ENCODE data around the gene LTBP2.

Gene LTBP2

GRCh38 chr14:74645756-74646470, 33.9 kb upstream of the LTBP2 start:
- Histone ChIP-seq H3K4me3 (ENCODE audit: low read length) (no peak overlapping the region), H4K20me1 (ENCODE audit: control insufficient read depth, insufficient read depth, low read depth, low read length) (no peaks in the 10 kb centered on the region)

GRCh38 chr14:74645244-74645643, 33.2 kb upstream of the LTBP2 start:
- Histone ChIP-seq H3K27me3 (ENCODE audit: control insufficient read depth, low read length) (peaks cover 6% of the 10 kb centered on the region), H3K9me2 (replicated peaks; ENCODE audit: control insufficient read depth, low read length) (no peaks in the 10 kb centered on the region), H3K4me3 (ENCODE audit: low read length) (no peak overlapping the region), H3F3A (ENCODE audit: control insufficient read depth, insufficient read depth) (no peaks in the 10 kb centered on the region), H3K9me3 (ENCODE audit: control insufficient read depth, insufficient read depth, low read length) (no peaks in the 10 kb centered on the region), H3K36me3 (ENCODE audit: control insufficient read depth, low read length) (no peaks in the 10 kb centered on the region), H3K27ac (ENCODE audit: low read depth, low read length) (no peak overlapping the region), H3K79me2 (ENCODE audit: control insufficient read depth, low read length) (no peaks in the 10 kb centered on the region), H4K20me1 (ENCODE audit: control insufficient read depth, insufficient read depth, low read depth, low read length) (no peaks in the 10 kb centered on the region), H3K4me2 (ENCODE audit: low read length) (no peak overlapping the region), H3K4me1 (ENCODE audit: control insufficient read depth, low read length) (peaks cover 9% of the 10 kb centered on the region)
- no peak for TF ChIP-seq EZH2phosphoT487 (IDR thresholded peaks at IDR 0.05; ENCODE audit: borderline replicate concordance, low read length)
- no peak for TF ChIP-seq CTCF (IDR thresholded peaks at IDR 0.05; ENCODE audit: low read depth, low read length, poor library complexity, severe bottlenecking)

More at GRCh38 chr14:74645756-74646470, 33.9 kb upstream of the LTBP2 start:
- no peaks in the 10 kb centered on the region for H3F3A ChIP-seq (ENCODE audit: control insufficient read depth, insufficient read depth)
- H3K4me2 ChIP-seq (ENCODE audit: low read length): no peak overlapping the region
- no peaks in the 10 kb centered on the region; the same call in 1 of the 2 replicates for H3K27me3 ChIP-seq (ENCODE audit: control insufficient read depth, low read length)
- H3K9me3 ChIP-seq (ENCODE audit: control insufficient read depth, insufficient read depth, low read length): no peaks in the 10 kb centered on the region
- no peaks in the 10 kb centered on the region for H3K36me3 ChIP-seq (ENCODE audit: control insufficient read depth, low read length)
- no peak overlapping the region for H3K27ac ChIP-seq (ENCODE audit: low read depth, low read length)
- H3K9me2 ChIP-seq (replicated peaks; ENCODE audit: control insufficient read depth, low read length): no peaks in the 10 kb centered on the region
- no peak for TF ChIP-seq EZH2phosphoT487 (IDR thresholded peaks at IDR 0.05; ENCODE audit: borderline replicate concordance, low read length)
- H3K79me2 ChIP-seq (ENCODE audit: control insufficient read depth, low read length): no peaks in the 10 kb centered on the region
- H3K4me1 ChIP-seq (ENCODE audit: control insufficient read depth, low read length): peaks cover 9% of the 10 kb centered on the region

- Histone ChIP-seq H3K9me2 (replicated peaks; ENCODE audit: control insufficient read depth, low read length) (no peaks in the 10 kb centered on the region), H3K4me3 (ENCODE audit: low read length) (no peak overlapping the region), H3K4me2 (ENCODE audit: low read length) (no peak overlapping the region), H3K36me3 (ENCODE audit: control insufficient read depth, low read length) (no peaks in the 10 kb centered on the region), H4K20me1 (ENCODE audit: control insufficient read depth, insufficient read depth, low read depth, low read length) (no peaks in the 10 kb centered on the region), H3K9me3 (ENCODE audit: control insufficient read depth, insufficient read depth, low read length) (no peaks in the 10 kb centered on the region), H3K27me3 (ENCODE audit: control insufficient read depth, low read length) (peaks cover 13% of the 10 kb centered on the region), H3F3A (ENCODE audit: control insufficient read depth, insufficient read depth) (no peaks in the 10 kb centered on the region), H3K4me1 (ENCODE audit: control insufficient read depth, low read length) (no peaks in the 10 kb centered on the region), H3K27ac (ENCODE audit: low read depth, low read length) (no peak overlapping the region), H3K79me2 (ENCODE audit: control insufficient read depth, low read length) (no peaks in the 10 kb centered on the region)
- TF ChIP-seq CTCF (IDR thresholded peaks at IDR 0.05; ENCODE audit: low read depth, low read length, poor library complexity, severe bottlenecking) (no peak), EZH2phosphoT487 (IDR thresholded peaks at IDR 0.05; ENCODE audit: borderline replicate concordance, low read length) (no peak)
Observed at GRCh38 chr14:74641601-74642391, 29.8 kb upstream of the LTBP2 start.

GRCh38 chr14:74638966-74639365, 26.9 kb upstream of the LTBP2 start:
- H3K27me3 ChIP-seq (ENCODE audit: control insufficient read depth, low read length): peaks cover 16% of the 10 kb centered on the region
- H3K27ac ChIP-seq (ENCODE audit: low read depth, low read length): no peak overlapping the region
- no peaks in the 10 kb centered on the region for H3K36me3 ChIP-seq (ENCODE audit: control insufficient read depth, low read length)
- H3K4me1 ChIP-seq (ENCODE audit: control insufficient read depth, low read length): no peaks in the 10 kb centered on the region
- no peaks in the 10 kb centered on the region for H4K20me1 ChIP-seq (ENCODE audit: control insufficient read depth, insufficient read depth, low read depth, low read length)
- H3K4me3 ChIP-seq (ENCODE audit: low read length): no peak overlapping the region
- no peak for TF ChIP-seq EZH2phosphoT487 (IDR thresholded peaks at IDR 0.05; ENCODE audit: borderline replicate concordance, low read length)
- no peak for TF ChIP-seq CTCF (IDR thresholded peaks at IDR 0.05; ENCODE audit: low read depth, low read length, poor library complexity, severe bottlenecking)
- H3F3A ChIP-seq (ENCODE audit: control insufficient read depth, insufficient read depth): no peaks in the 10 kb centered on the region
- H3K79me2 ChIP-seq (ENCODE audit: control insufficient read depth, low read length): no peaks in the 10 kb centered on the region
- no peaks in the 10 kb centered on the region for H3K9me2 ChIP-seq (replicated peaks; ENCODE audit: control insufficient read depth, low read length)
- no peaks in the 10 kb centered on the region for H3K9me3 ChIP-seq (ENCODE audit: control insufficient read depth, insufficient read depth, low read length)
- H3K4me2 ChIP-seq (ENCODE audit: low read length): no peak overlapping the region

All from DOHH2 (cell line).